ENCODE data around the gene USP26.
"Not testable (repeated sequence)": the region's sequence is repeated elsewhere in the genome, so short reads cannot be mapped to it uniquely, and the experiment has no call there.

USP26 gene

DNA sequence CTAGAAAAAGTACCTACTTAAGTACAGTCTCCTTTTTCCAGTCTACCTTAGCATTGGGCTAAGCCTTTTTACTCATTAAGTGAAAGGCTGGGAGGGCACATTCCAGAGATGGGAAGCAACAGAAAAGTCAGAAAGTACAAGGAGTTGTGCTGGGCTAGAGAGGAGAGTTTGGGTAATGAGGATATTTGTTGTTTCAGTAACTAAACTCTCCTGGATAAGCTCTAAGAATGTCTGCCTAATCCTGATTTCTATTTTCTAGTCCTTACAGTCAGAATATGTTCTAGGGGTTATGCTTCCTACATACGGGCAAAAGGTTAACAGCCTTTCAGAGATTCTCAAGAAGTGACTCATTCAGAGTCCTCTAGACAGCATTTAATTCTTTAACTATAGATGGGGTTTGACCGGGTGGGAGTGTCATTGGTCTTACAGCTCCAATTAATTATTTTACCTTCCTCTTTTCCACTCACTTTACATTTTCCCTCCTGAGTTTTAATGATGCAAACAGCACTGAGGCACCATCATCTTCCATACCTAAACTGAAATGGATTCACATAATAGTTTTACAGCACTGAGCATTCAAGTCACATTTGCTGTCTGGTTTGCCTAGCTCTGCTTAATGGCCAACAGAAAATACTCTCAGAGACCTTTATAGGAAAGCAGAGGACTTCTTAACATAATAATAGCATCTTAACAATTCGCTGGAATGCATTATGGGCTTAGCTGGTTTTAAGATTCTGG, 42.9 kb downstream of the USP26 start:
- TF ChIP-seq, protein P1, sequence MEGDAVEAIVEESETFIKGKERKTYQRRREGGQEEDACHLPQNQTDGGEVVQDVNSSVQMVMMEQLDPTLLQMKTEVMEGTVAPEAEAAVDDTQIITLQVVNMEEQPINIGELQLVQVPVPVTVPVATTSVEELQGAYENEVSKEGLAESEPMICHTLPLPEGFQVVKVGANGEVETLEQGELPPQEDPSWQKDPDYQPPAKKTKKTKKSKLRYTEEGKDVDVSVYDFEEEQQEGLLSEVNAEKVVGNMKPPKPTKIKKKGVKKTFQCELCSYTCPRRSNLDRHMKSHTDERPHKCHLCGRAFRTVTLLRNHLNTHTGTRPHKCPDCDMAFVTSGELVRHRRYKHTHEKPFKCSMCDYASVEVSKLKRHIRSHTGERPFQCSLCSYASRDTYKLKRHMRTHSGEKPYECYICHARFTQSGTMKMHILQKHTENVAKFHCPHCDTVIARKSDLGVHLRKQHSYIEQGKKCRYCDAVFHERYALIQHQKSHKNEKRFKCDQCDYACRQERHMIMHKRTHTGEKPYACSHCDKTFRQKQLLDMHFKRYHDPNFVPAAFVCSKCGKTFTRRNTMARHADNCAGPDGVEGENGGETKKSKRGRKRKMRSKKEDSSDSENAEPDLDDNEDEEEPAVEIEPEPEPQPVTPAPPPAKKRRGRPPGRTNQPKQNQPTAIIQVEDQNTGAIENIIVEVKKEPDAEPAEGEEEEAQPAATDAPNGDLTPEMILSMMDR (conservative IDR thresholded peaks at IDR 0.05; ENCODE audit: low read depth, low read length): no peak
- H3K4me3 ChIP-seq (ENCODE audit: low read depth, low read length): no peak overlapping the region
- peak; percentile 21 for DNase-seq (ENCODE audit: low read depth)

DNA sequence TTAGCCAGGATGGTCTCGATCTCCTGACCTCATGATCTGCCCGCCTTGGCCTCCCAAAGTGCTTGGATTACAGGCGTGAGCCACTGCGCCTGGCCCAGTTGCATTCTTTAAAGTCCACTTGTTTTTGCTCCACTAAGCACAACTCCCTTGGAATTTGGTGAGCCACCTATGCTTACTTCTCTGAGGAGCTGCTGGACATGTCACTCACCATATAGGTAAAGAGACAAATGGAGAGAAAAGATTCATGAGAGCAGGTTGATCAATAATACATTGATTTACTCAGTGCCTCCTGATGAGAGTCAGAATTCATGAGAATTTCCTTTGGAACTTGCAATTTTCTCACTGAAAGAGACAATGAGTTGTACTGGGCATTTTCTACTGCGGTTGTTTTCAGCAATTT, 48.2 kb downstream of the USP26 start:
- TF ChIP-seq, protein P1 (conservative IDR thresholded peaks at IDR 0.05; ENCODE audit: low read depth, low read length): no peak

DNA sequence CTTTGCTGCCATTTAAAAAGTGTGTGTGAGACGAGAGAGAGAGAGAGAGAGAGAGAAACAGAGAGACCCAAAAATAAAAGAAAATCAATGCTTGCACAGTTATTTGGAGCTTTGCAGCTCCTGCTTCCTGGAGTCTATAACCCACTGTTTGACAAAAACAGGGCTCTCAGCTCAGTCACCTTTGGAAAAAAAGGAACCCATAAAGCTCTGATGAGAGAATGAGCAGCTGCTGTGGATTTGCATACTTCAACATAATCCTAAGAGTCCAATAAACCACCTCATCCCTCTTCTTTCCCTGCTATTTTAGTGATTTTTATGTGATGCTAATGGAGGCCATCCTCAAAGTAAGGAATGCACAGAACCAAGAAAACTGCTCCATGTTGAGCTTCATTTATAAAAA, 50.3 kb downstream of the USP26 start:
- TF ChIP-seq, protein P1 (conservative IDR thresholded peaks at IDR 0.05; ENCODE audit: low read depth, low read length): no peak
- no peak for DNase-seq (ENCODE audit: low read depth)

More for the DNA sequence above, 48.2 kb downstream of the USP26 start:
- H3K4me3 ChIP-seq (ENCODE audit: low read depth, low read length): no peak overlapping the region
- DNase-seq (ENCODE audit: low read depth): no peak

DNA sequence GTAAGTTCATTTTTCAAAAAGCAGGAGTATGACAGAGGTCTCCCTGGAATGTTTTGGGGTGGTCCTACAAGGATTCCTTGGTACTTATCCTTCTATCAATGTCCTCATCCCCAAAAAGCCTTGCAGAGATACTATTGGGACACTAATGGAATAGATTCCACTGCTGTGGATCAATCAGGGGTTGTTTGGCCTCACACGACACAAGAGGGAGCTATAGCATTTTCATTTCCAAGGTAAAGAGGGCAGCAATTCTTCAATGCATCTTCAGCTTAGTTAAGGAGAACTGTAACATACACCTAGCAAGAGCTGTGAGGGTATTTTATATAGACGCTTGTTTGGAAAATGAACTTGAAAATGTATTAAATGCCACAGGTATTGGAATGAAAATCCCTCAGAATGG, 50.9 kb downstream of the USP26 start:
- TF ChIP-seq, protein P1 (conservative IDR thresholded peaks at IDR 0.05; ENCODE audit: low read depth, low read length): peak; percentile 55
- H3K4me3 ChIP-seq (ENCODE audit: low read depth, low read length): no peak overlapping the region
- DNase-seq (ENCODE audit: low read depth): peak; percentile 51

More for the DNA sequence above, 50.3 kb downstream of the USP26 start:
- H3K4me3 ChIP-seq (ENCODE audit: low read depth, low read length): no peak overlapping the region

DNA sequence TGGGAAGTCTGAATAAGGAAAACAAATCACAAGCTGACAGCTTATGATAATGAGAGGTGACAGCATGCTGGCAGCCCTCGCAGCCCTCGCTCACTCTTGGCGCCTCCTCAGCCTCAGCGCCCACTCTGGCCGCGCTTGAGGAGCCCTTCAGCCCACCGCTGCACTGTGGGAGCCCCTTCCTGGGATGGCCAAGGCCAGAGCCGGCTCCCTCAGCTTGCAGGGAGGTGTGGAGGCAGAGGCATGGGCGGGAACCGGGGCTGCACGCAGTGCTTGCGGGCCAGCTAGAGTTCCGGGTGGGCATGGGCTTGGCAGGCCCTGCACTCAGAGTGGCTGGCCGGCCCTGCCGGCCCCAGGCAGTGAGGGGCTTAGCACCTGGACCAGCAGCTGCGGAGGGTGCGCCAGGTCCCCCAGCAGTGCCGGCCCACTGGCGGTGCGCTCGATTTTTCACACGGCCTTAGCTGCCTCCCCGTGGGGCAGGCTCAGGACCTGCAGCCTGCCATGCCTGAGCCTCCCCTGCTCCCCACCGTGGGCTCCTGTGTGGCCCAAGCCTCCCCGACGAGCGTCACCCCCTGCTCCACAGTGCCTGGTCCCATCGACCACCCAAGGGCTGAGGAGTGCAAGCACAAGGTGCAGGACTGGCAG, 52.6 kb downstream of the USP26 start:
- not testable (repeated sequence) for DNase-seq (ENCODE audit: low read depth); H3K4me3 ChIP-seq (ENCODE audit: low read depth, low read length)

DNA sequence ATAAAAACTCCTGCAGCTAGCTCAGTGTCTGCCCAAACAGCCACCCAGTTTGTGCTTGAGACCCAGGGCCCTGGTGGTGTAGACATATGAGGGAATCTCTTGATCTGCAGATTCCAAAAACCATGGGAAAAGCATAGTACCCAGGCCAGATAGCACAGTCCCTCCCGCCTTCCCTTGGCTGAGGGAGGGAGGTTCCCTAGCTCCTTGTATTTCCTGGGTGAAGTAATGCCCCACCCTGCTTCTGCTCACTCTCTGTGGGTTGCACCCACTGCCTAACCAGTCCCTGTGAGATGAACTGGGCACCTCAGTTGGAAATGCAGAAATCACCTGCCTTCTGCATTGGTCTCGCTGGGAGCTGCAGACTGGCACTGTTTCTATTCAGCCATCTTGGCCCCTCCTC, 54.6 kb downstream of the USP26 start:
- DNase-seq (ENCODE audit: low read depth): no peak
- H3K4me3 ChIP-seq (ENCODE audit: low read depth, low read length): no peak overlapping the region
- TF ChIP-seq, protein P1 (conservative IDR thresholded peaks at IDR 0.05; ENCODE audit: low read depth, low read length): no peak

DNA sequence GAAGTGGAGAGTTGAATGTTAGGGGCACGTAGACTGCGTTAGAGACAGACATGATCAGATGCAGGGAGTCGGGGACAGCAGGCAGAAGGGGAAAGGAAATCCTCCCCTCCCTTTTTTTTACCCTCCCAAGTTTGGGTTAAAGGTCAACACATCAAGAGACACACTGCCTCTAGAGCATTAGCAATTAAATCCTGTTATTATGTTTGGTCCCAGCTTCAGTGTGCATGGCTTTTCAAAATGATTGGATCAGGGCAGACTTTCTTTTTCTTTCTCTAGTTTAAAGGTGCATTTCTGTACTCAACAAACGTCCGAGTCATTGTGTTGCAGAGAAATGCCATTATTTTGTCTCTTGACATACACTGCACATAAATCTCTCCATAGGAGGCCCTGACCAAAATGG, 63.9 kb downstream of the USP26 start:
- DNase-seq (ENCODE audit: low read depth): no peak
- TF ChIP-seq, protein P1 (conservative IDR thresholded peaks at IDR 0.05; ENCODE audit: low read depth, low read length): no peak
- H3K4me3 ChIP-seq (ENCODE audit: low read depth, low read length): no peak overlapping the region

Data from choroid plexus epithelial cell (primary cell).